HG03280 (cell line): ENCODE measurements around the gene CTNNA3.
"Not testable (repeated sequence)": the region's sequence is repeated elsewhere in the genome, so short reads cannot be mapped to it uniquely, and the experiment has no call there.

Experiments used
- ATAC-seq: cut with Tn5 transposase; IDR thresholded peaks from one replicate; pipeline ENCODE4 v1.9.1; 2021; ENCODE audit warnings: mild to moderate bottlenecking, moderate library complexity; ENCODE audit not compliant: unreplicated experiment

The CTNNA3 gene

DNA sequence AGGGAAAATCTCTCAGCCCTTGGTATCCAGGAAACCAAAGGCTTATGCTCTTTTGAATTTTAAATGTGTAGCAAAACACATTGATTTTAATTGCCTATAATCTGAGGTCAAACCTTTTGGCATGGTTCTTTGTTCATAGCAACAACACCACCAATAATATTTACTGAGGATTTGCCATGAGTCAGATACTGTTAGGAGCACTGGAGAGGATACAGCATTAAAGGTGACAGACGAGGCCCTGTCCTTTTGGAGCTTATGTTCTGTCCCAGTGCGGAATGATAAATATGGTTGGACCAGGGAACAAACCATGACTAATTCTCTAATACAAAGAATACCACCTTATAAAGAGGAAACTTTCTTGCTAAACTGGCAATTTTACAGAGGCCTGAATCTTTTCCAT is 176.6 kb downstream of the CTNNA3 start:
- no peak for ATAC-seq

DNA sequence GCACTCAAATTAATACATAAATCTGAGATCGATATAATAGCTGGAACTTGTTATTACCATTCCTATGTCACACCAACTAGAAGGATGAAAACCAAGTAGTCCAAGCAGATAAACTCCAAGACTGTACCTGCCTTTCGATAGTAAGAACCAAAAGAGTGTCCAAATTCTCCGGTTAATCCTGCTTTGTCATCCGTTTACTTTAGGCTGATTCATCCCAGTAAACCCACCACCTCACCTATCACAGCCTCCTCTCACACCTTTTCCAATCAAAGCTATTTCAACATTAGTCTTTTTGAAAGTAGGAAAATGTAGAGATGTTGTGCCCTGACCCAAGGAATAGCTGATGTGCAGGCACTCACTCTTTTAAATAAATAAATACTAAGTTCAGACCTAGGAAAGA is 177.2 kb downstream of the CTNNA3 start:
- ATAC-seq: no peak

DNA sequence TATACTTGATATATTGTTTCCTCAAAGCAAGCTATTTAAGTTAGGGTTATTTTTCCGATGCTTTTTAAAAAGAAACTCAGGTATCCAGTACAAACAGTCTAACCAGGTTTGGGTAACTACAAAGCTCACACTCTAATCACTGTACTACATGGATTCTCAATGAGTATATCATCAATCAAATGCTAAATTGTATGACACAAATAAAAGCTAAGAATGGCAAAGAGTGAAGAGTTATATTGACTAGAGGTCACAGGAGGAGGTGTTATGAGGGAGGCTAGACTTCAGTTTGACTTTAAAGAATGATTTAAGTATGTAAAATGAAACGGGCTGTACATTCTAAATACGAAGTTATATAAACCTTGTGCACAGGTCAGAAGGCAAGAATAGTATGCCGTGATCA is 178.0 kb downstream of the CTNNA3 start:
- ATAC-seq: no peak

DNA sequence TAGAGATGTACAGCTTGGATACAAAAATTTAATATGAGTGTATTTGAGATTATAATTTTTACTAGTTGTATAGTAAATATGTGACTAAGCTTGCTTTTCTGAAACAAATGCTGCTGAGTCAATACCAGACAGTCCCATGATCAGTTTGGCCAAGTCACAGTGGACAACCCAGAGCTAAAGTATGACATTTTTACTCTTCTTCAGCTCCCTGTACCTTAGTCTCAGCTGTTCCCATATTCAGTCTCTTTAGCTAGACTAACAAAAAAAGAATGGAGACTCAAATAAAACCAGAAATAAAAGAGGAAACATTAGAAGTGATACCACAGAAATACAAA is 189.3 kb downstream of the CTNNA3 start:
- no peak for ATAC-seq

DNA sequence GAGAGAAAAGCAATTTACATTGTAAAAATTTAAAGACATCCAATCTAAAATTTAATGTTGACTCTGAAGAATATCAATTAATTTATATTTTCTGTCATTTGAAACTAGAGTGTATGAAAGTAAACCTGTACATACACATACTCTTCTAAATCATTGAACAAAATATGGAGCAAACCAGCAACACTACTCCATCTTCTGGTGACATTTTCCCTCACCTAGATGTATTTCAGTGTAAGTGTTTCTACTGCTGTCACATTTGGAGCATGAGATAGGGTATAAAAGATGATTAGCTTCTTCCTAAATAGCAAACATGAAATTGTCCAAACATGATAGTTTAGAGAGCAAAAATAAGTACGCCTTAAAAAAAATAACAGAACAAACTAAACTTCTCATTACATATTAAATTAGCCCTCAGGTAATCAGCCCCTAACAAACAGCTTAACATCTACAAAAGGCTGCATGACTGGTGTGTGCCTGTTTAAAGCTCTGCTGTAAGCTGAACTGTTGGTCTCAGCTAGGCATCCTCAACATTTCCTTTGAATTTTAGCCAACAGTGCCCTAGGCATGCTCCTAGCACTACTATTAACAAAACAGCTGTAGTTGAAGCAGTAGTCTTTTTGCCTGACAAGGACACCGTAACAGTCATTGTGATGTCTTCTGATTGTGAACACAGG is 189.8 kb downstream of the CTNNA3 start:
- no peak for ATAC-seq

DNA sequence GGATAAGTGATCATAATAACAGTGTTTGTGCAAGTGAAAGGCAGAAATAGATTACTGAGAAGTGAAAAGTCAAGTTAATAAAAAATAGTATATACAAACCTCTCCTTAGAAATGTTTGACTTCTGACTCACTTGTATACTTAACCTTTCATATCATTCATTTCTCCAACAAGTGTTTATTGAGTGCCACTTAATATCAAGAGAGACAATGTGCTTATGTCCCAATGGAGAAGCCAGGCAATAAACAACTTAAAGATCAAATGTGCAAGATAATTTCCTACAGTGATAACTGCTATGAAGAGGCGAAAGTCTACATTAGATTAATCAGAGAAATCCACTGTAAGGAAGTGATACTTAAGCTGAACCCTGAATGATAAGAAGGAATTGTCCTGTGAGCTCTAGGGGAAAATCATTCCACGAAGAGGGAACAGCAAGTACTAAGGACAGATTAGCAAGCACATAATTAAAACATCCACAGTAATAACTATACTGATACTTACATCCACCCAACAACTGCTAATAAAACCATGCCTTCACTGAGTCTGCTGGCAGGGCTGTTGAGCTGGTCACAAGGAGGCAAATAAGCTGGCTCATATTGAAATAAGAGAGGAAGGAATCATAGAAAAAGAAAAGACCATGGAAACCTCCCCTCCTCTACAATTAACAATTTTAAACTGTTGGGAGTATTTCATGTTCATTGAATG is 203.5 kb downstream of the CTNNA3 start:
- no peak for ATAC-seq

DNA sequence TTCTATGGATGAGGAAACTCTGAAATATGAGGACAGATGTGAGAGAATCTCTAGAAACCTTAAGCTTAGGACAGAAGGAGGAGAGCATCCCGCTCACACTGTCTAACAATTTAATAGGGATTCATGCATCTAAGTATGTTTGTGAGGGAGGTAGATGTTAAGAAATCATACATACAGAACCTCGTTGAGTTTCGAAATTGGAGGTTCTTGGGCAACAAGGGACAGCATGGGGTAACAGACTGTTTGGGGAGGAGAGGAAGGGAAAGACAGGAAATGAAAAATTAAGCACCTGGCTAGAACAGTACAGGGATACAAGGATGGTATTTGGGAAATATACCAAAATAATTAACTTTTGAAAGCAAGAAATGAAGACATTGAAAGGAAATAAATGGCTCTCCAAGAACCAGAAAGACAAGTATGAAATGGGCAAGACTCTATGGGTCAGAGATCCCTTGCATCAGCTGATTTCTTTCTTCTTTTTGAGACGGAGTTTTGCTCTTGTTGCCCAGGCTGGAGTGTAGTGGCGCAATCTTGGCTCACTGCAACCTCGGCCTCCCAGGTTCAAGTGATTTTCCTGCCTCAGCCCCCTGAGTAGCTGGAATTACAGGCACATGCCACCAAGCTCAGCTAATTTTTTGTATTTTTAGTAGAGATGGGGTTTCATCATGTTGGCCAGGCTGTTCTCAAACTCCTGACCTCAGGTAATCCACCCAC is 207.9 kb downstream of the CTNNA3 start:
- ATAC-seq: no peak

DNA sequence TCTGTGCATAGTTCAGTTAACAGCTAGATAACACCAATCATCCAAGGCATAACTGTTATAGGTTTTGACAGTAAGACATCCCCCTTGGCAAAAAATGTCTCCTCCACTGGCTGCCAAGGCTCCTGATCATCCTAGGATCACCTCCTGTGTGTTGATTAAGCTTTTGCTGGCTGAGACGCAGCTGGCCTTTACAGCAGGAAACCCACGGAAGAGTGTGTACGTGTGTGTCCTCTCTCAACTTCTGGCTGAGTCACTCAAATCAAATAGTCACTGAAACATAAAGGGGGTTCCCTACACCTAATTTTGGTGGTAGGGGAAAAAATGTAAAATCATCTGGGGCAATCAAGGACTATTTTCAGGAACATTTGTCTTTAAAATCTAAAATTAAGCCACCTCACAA is 208.8 kb downstream of the CTNNA3 start:
- ATAC-seq: no peak

DNA sequence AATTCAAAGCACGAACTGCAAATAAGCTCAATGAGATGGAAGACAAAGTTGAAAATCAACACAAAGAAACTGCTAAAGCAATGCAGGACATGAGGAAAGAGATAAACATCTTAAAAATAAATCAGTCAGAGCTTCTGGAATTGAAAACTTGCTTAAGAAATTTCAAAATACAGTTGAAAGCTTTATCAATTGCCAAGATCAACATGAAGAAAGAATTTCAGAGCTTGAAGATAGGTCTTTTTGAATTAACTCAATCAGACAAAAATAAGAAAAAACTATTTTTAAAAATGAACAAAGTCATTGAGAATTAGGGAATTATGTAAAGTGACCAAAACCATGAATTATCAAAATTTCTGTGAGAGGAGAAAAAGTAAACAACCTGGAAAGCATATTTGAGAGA is 218.1 kb downstream of the CTNNA3 start:
- no peak for ATAC-seq

DNA sequence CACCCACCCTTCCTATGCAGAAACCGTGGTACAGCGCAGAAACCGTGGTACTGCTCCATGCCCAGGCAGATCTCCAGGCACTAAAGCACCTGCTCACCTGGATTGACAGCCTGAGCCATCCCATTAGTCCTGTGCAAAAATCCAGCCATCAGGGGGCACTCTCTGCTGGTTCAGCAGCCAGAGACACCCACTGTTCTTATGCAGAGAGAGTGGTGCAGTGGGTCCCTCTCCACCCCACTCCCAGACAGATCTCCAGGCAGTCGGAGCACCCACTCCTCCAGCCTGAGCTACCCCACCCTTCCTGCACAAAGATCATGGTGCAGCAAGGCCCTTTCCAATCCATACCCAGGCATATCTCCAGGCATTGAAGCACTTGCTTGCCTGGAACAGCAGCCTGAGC is 219.8 kb downstream of the CTNNA3 start:
- no peak for ATAC-seq

DNA sequence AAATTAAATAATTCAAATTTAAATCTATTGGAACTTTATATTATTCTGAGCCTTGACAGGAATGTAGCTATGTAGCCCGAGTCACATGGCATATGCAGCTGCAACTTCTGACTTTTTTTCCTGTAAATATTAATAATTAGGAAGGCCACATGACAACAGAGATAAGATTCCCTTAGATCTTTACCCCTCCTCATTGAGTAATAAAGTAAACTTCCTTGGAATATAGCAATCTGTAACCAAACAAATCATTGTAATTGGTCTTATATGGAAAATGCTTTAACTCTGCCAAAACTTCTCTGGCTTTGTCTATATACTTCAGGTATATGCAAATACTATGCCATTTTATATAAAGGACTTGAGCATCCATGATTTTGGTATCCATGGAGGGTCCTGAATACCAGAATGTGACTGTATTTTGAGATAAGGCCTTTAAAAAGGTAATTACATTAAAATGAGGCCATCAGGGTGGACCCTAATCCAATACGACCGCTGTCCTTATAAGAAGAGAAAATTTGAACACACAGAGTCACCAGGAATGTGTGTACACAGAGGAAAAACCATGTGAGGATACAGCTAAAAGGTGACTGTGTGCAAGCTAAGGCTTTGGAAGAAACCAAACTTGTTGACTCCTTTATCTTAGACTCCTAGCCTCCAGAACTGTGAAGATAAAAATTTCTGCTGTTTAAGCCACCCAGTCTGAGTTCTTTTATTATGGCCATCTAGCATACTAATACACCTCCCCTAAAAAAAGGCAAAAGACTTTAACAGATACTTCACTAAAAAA is 222.0 kb downstream of the CTNNA3 start:
- ATAC-seq: no peak

DNA sequence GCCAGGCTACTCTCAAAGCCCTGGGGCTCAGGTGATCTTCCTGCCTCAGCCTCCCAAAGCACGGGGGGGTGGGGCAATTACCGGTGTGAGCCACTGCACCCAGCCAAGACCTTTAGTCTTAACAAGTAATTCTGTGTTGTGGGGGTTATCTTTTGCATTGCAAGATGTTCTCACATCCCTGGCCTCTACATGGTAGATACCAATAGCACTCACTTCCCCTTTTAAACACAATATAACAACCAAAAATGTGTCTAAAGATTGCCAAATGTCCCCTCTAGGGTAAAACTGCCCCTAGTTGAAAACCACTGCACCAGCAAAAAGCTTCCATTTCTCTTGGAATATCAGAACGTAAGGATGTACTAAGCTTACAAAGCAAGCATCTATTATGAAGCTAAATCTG is 225.0 kb downstream of the CTNNA3 start:
- ATAC-seq: no peak

DNA sequence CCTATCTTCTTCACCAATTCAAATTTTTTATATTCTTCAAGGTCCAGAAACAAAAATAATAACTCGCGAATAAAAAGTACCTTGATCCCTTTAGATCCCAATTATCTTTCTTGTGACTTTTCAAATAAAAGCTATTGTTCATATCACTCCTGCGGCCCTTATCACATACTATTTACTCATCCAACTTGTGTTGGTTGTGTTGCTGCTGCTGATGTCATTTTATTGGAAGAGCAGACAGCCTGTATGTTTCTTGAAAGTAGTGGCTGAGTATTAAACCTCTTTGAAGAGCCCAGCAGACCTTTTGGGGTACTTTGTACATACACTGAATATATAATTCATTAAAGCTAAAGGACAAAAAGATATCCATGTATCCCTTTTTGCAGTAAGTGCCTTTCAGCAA is 231.7 kb downstream of the CTNNA3 start:
- no peak for ATAC-seq

DNA sequence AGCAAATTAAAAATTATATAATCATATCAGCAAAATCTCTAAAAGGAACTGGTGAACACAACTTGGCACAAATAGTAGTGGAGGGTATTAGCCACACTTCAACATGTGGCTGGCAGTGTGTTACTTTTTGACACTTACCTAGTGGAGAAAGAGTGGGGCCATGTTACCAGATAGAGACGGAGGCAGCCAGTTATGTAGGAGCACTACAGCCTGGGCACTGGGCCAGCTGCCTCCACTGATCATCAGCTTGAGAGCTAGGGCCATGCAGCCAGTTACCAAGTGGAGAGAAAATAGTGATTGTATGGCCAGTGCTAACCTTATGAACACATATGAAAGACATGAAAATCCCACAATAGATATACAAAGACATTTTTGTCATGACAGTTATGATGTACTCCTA is 243.1 kb downstream of the CTNNA3 start:
- no peak for ATAC-seq

DNA sequence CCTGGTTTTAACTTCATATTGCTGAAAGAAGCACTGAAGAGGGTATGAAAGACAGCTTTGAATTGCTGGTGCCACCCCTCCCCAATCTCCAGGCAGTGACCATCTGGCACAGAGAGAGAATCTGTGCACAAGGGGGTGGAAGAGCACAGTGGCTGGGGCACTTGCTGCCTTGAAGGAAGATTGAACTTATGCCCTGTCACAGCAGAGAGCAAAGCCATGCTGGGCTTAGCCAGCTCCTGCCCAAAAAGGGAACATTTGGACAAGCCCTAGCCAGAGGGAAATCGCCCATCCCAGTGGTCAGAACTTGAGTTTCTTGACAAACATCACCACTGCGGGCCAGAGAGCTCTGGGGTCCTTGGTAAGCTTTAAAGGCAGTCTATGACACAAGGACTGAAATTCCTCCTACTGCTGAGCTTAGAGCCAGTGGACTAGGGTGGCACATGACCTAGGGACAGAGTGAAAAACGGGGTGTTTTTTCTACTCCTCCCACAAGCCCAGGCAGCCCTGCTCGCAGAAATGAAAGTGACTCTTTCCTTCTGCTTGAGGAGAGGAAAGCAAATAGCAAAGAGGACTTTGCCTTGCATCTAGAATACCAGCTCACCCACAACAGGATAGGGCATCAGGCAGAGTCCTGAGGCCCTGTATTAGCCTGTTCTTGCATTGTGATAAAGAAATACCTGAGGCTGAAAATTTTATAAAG is 257.2 kb downstream of the CTNNA3 start:
- ATAC-seq: no peak

DNA sequence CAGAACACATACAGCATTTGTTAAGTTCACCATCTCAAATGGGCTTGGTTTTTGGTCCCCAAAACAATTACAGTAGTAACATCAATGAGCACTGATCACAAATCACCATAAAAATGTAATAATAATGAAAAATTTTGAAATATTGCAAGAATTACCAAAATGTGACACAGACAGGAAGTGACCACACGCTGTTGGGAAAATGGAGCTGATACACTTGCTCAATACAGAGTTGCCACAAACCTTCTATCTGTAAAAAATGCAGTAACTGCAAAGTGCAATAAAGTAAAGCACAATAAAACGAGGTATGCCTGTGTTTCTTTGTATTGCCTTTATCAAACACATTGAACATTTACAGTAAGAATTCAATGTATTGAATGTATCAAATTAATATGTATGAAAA is 262.7 kb downstream of the CTNNA3 start:
- no peak for ATAC-seq

DNA sequence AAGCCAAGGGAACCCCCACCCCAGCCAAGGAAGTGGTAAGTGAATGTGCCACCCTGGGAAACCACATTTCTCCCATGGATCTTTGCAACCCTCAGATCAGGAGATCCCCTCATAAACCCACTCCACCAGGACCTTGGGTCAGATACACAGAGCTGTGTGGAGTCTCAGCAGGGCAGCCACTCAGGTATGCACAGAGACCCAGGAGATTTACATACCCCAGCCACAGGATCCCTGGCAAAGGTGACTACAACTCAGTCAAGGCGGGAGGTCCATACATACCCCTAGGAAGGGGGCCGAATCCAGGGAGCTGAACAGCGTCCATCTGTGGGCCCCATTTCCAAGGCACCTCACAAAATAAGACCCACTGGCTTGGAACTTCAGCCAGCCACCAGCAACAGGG is 293.4 kb downstream of the CTNNA3 start:
- no peak for ATAC-seq

DNA sequence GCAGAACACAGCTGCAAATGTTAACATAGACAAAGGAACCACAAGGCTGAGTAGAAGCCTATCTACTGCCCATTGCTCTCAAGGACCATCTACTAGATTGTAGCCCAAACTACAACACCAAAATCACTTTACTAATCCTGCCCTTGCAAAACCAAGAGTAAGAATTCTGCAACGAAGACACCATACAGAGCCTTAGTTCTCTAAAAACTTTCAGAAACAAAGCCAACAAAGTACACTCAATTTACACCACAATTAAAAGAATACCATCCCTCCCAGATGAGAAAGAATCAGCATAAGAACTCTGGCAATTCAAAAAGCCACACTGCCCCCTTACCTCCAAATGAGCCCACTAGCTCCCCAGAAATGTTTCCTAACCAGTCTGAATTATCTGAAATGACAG is 294.3 kb downstream of the CTNNA3 start:
- no peak for ATAC-seq

DNA sequence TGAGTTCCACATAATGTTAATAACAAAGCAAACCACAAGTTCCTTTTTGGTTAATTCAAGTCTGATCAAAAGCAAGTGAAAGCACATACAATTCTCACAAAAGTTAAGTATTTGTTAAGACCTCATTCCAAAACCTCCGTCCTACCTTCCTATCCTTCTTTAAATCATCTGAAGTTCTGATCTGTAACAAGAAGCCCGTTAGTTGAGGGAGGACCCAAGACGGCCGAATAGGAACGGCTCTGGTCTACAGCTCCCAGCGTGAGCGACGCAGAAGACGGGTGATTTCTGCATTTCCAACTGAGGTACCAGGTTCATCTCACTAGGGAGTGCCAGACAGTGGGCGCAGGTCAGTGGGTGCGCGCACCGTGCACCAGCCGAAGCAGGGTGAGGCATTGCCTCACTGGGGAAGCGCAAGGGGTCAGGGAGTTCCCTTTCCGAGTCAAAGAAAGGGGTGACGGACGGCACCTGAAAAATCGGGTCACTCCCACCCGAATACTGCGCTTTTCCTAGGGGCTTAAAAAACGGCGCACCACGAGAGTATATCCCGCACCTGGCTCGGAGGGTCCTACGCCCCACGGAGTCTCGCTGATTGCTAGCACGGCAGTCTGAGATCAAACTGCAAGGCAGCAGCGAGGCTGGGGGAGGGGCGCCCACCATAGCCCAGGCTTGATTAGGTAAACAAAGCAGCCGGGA is 309.0 kb downstream of the CTNNA3 start:
- not testable (repeated sequence) for ATAC-seq

DNA sequence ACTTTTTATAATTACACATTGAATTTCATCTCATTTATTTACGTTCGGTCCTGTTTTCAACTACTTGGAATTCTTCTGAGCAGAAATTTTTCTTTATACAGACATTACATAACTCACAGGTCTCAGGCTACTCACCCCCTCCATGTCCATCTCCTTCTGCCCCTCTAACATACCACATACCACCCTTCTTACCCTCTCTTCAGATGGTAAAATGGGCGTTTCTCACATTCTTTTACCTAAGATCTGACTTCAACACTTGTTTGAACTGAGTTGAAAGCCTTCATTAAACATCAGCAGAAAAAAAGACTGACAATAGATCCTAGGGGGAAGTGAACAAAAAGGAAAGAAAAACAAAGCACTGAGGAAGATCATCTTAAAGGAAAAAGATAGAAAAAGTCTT is 309.7 kb downstream of the CTNNA3 start:
- no peak for ATAC-seq
